Measurements from ENCODE around the gene SAFB2. TPM values are rescaled to one million over a fixed set of nuclear protein-coding genes. Genes with fewer than 3 reads are reported as not detected.

The SAFB2 gene
- total and polyA plus RNA-seq, 7 donors, result 30.4 to 52.9 (median 42.1) TPM

GRCh38 chr19:5603626-5604025 lies 18.9 kb downstream of the SAFB2 start:
- no peak for ATAC-seq
- Histone ChIP-seq H3K4me3 (no peak overlapping the region), H3K27me3 (ENCODE audit: insufficient read depth in 3 of 3, low read length in 2 of 3) (no peaks in the 10 kb centered on the region), H3K27ac (no peak overlapping the region), H3K36me3 (ENCODE audit: insufficient read depth in 1 of 2, low read depth in 1 of 2) (peaks cover 29 to 96% of the 10 kb centered on the region in 2 donors), H3K4me1 (no peaks in the 10 kb centered on the region), H3K9me3 (no peaks in the 10 kb centered on the region)
- 82 to 89% (median 83%) methylated on average over 5 of the region's 5 CpGs for WGBS, 3 donors
- peak in 1 of 2 donors; percentile 22 for DNase-seq
- TF ChIP-seq, protein P1, sequence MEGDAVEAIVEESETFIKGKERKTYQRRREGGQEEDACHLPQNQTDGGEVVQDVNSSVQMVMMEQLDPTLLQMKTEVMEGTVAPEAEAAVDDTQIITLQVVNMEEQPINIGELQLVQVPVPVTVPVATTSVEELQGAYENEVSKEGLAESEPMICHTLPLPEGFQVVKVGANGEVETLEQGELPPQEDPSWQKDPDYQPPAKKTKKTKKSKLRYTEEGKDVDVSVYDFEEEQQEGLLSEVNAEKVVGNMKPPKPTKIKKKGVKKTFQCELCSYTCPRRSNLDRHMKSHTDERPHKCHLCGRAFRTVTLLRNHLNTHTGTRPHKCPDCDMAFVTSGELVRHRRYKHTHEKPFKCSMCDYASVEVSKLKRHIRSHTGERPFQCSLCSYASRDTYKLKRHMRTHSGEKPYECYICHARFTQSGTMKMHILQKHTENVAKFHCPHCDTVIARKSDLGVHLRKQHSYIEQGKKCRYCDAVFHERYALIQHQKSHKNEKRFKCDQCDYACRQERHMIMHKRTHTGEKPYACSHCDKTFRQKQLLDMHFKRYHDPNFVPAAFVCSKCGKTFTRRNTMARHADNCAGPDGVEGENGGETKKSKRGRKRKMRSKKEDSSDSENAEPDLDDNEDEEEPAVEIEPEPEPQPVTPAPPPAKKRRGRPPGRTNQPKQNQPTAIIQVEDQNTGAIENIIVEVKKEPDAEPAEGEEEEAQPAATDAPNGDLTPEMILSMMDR (IDR thresholded peaks at IDR 0.05), result no peak
- intact Hi-C loops (cut with DNase I), result no loop called here

- no peak overlapping the region for H3K4me3 ChIP-seq
- intact Hi-C loops (cut with DNase I), result no loop called here
- no peaks in the 10 kb centered on the region for H3K27me3 ChIP-seq (ENCODE audit: insufficient read depth in 3 of 3, low read length in 2 of 3)
- no peaks in the 10 kb centered on the region for H3K4me1 ChIP-seq
- TF ChIP-seq, protein P1 (IDR thresholded peaks at IDR 0.05), result no peak
- H3K9me3 ChIP-seq, result no peaks in the 10 kb centered on the region
- ATAC-seq, result peak in 2 of 4 donors; percentile 39 to 57
- H3K27ac ChIP-seq, result no peak overlapping the region
- peaks cover 29 to 96% of the 10 kb centered on the region in 2 donors for H3K36me3 ChIP-seq (ENCODE audit: insufficient read depth in 1 of 2, low read depth in 1 of 2)
- peak in 1 of 2 donors; percentile 44 for DNase-seq
- 32 to 44% (median 32%) methylated on average over 8 of the region's 8 CpGs for WGBS, 3 donors
Measured at GRCh38 chr19:5600797-5601196, 21.8 kb downstream of the SAFB2 start.

DNA sequence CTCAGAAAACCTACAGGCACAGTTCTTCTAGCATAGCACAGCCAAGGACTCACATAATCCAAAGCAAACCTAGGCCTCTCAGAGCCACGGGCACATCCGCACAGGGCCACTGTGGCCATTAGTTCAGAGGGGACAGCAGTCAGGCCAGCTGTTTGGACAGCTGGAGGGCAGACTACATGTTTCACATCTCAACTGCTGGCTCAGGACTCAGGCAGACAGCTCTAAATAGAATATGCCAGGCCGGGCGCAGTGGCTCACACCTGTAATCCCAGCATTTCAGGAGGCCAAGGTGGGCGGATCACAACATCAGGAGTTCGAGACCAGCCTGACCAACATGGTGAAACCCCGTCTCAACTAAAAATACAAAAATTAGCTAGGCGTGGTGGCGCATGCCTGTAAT lies 26.8 kb downstream of the SAFB2 start:
- WGBS, 3 donors, result 77 to 85% (median 80%) methylated on average over 9 of the region's 9 CpGs
- peaks cover 23 to 100% of the 10 kb centered on the region in 2 donors for H3K36me3 ChIP-seq (ENCODE audit: insufficient read depth in 1 of 2, low read depth in 1 of 2)
- no peak overlapping the region for H3K4me3 ChIP-seq
- no peaks in the 10 kb centered on the region for H3K27me3 ChIP-seq (ENCODE audit: insufficient read depth in 3 of 3, low read length in 2 of 3)
- intact Hi-C loops (cut with DNase I), result no loop called here
- H3K9me3 ChIP-seq, result no peaks in the 10 kb centered on the region
- TF ChIP-seq, protein P1 (IDR thresholded peaks at IDR 0.05), result no peak
- no peaks in the 10 kb centered on the region for H3K4me1 ChIP-seq
- ATAC-seq, result no peak
- H3K27ac ChIP-seq, result no peak overlapping the region
- peak in 1 of 2 donors; percentile 32 for DNase-seq

- no peaks in the 10 kb centered on the region for H3K27me3 ChIP-seq (ENCODE audit: insufficient read depth in 3 of 3, low read length in 2 of 3)
- 87 to 93% (median 88%) methylated on average over 18 of the region's 18 CpGs for WGBS, 3 donors
- TF ChIP-seq, protein P1 (IDR thresholded peaks at IDR 0.05), result no peak
- H3K4me3 ChIP-seq, result no peak overlapping the region
- no peaks in the 10 kb centered on the region for H3K9me3 ChIP-seq
- no peak for ATAC-seq
- intact Hi-C loops (cut with DNase I), result no loop called here
- peak in 1 of 2 donors; percentile 48 for DNase-seq
- no peak overlapping the region for H3K27ac ChIP-seq
- H3K4me1 ChIP-seq, result no peaks in the 10 kb centered on the region
- H3K36me3 ChIP-seq (ENCODE audit: insufficient read depth in 1 of 2, low read depth in 1 of 2), result peaks cover 24 to 100% of the 10 kb centered on the region in 2 donors
Measured at GRCh38 chr19:5595129-5595528, 27.4 kb downstream of the SAFB2 start.

DNA sequence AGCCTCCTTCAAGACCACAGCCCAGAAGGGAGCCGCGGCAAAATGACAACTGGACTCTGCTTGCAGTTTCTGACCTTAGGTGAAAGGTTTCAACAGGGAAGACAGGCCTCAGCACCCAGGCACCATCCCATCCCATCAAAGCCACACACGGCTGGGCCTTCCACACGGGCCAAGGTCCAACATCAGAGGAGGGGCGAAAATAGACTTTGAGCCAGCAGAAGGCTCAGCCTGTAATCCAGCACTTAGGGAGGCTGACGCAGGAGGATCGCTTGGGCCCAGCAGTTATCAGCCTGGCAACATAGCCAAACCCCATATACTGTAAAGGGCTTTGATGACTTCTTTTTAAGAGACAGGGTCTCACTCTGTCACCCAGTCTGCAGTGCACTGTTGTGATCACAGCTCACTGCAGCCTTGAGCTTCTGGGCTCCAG lies 28.0 kb downstream of the SAFB2 start:
- WGBS, 3 donors, result 89 to 90% (median 89%) methylated on average over 7 of the region's 7 CpGs
- no peak overlapping the region for H3K27ac ChIP-seq
- no peaks in the 10 kb centered on the region for H3K4me1 ChIP-seq
- H3K9me3 ChIP-seq, result no peaks in the 10 kb centered on the region
- DNase-seq (peak in 1 of 2 donors; percentile 15), ATAC-seq (no peak)
- H3K36me3 ChIP-seq (ENCODE audit: insufficient read depth in 1 of 2, low read depth in 1 of 2), result peaks cover 21 to 100% of the 10 kb centered on the region in 2 donors
- no peaks in the 10 kb centered on the region for H3K27me3 ChIP-seq (ENCODE audit: insufficient read depth in 3 of 3, low read length in 2 of 3)
- TF ChIP-seq, protein P1 (IDR thresholded peaks at IDR 0.05), result no peak
- no peak overlapping the region for H3K4me3 ChIP-seq
- intact Hi-C loops (cut with DNase I), result no loop called here
